Kidney (tissue), 14 donors: ENCODE data around the gene NTRK2. TPM values are rescaled to one million over a fixed set of nuclear protein-coding genes. Genes with fewer than 3 reads are reported as not detected.

ENCODE experiments used
- DNase-seq, 5 donors: peaks; one replicate each; pipeline ENCODE4 v3.0.0-alpha.2; 2013 to 2020
- FAIRE-seq: peaks from 2 replicates; lab custom pipeline; 2012; peaks lifted over from hg19 to GRCh38; lab: Jason Lieb, UNC
- H3K27ac ChIP-seq, 2 donors: one replicate each; pipeline ENCODE4 v1.7.0; 2013; ENCODE audit warnings: low read depth in 2 of 2, low read length in 2 of 2, inconsistent platforms in 1 of 2
- H3K27me3 ChIP-seq: one replicate; pipeline ENCODE4 v1.7.1; 2013; ENCODE audit warnings: low read length, inconsistent platforms; ENCODE audit not compliant: control insufficient read depth, insufficient read depth
- H3K36me3 ChIP-seq, 3 donors: one replicate each; pipeline versions ENCODE4 v1.7.0 to v1.7.1; 2013; ENCODE audit warnings: low read length in 3 of 3, control low read depth in 1 of 3, inconsistent platforms in 1 of 3; ENCODE audit not compliant: insufficient read depth in 3 of 3, control insufficient read depth in 2 of 3
- H3K4me1 ChIP-seq, 3 donors: one replicate each; pipeline versions ENCODE4 v1.7.0 to v1.7.1; 2013; ENCODE audit warnings: low read length in 3 of 3, inconsistent platforms in 1 of 3, low read depth in 1 of 3; ENCODE audit not compliant: control insufficient read depth in 2 of 3, insufficient read depth in 2 of 3
- H3K4me3 ChIP-seq, 3 donors: one replicate each; pipeline versions ENCODE4 v1.7.0 to v1.8.1; 2013; ENCODE audit warnings: low read length in 3 of 3, control low read depth in 1 of 3, inconsistent platforms in 1 of 3
- H3K9ac ChIP-seq, 3 donors: one replicate each; pipeline versions ENCODE4 v1.7.0 to v1.7.1; 2013; ENCODE audit warnings: low read length in 3 of 3, control low read depth in 1 of 3, inconsistent platforms in 1 of 3
- H3K9me3 ChIP-seq, 3 donors: one replicate each; pipeline versions ENCODE4 v1.7.0 to v1.7.1; 2013; ENCODE audit warnings: low read length in 3 of 3, control low read depth in 1 of 3, inconsistent platforms in 1 of 3; ENCODE audit not compliant: control insufficient read depth in 2 of 3, insufficient read depth in 1 of 3
- CTCF ChIP-seq: IDR thresholded peaks from 3 replicates; pipeline ENCODE4 v1.5.1; 2012; ENCODE audit warnings: mild to moderate bottlenecking, moderate library complexity, borderline replicate concordance; ENCODE audit not compliant: insufficient read depth; ENCODE audit errors: extremely low read depth
- intact Hi-C: fragments of 100-400 bp; cut with DNase I; formaldehyde crosslinking; loops from one replicate; pipeline ENCODE4 v1.11.1; 2022
- polyA plus RNA-seq: library from polyadenylated mRNA; stranded (reverse); fragments of 350-450 nt; fragmentation: Illumina TruSeq; extraction: RNeasy Lipid Tissue Mini Kit (QIAGEN cat#74804); gene quantifications from one replicate; pipeline ENCODE4 v1.2.3, GENCODE V29; 2014; ENCODE audit warnings: low read depth, low replicate concordance; ENCODE audit not compliant: insufficient read depth
- total RNA-seq: library from RNA; stranded (reverse); fragmentation: NEBNext Ultra II Directional; extraction: Animal tissue kit (Norgen Biotek cat#: 25700); gene quantifications from one replicate; pipeline ENCODE4 v1.2.1, GENCODE V29; 2021
- donor health status: control.
- donor health status: control.
- donor health status: control.
- donor health status: control.
- donor health status: control.
- donor health status: DM: yes; HTN: yes; CAD: no.
- donor health status: Normal renal cell carcinoma (clear cell type).

NTRK2 gene
- total and polyA plus RNA-seq, 2 donors from 2014 or later, result 20.0 to 41.2 TPM

GRCh38 chr9:84794981-84795637 lies 125.6 kb downstream of the NTRK2 start:
- TF ChIP-seq CTCF, result no peak
- Histone ChIP-seq H3K4me1 (no peaks in the 10 kb centered on the region), H3K36me3 (no peaks in the 10 kb centered on the region), H3K27ac (no peak overlapping the region), H3K27me3 (no peaks in the 10 kb centered on the region), H3K9me3 (no peaks in the 10 kb centered on the region), H3K4me3 (no peak overlapping the region), H3K9ac (no peak overlapping the region)
- intact Hi-C loops, result no loop called here
- DNase-seq, result no peak
- FAIRE-seq, result no peak

GRCh38 chr9:84796404-84796803 lies 126.9 kb downstream of the NTRK2 start:
- no peak overlapping the region for H3K27ac ChIP-seq
- H3K4me3 ChIP-seq, result no peak overlapping the region
- TF ChIP-seq CTCF, result no peak
- no peak for FAIRE-seq
- no peak for DNase-seq
- H3K27me3 ChIP-seq, result no peaks in the 10 kb centered on the region
- intact Hi-C loops, result no loop called here
- no peaks in the 10 kb centered on the region for H3K4me1 ChIP-seq
- H3K36me3 ChIP-seq, result no peaks in the 10 kb centered on the region
- no peak overlapping the region for H3K9ac ChIP-seq
- no peaks in the 10 kb centered on the region for H3K9me3 ChIP-seq

DNA sequence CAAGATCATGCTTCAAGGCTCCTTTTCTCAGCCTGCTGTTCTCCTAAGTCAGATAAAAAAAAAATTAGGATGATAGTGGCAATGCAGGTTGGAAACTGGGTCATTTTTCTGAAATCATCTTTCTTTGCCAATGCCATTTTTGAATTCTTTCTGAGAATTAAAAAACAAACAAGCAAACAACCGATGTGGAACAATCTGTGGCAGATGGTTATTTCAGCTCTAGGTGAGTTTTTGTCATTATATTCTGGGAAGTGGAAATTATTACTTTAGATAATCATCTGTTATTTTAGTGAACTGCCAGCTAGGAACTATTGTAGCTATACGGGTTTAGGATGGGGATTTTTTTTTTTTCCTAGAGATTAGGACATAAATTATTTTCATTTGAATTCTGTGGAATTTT lies 129.7 kb downstream of the NTRK2 start:
- intact Hi-C loops, result no loop called here
- Histone ChIP-seq H3K4me3 (no peak overlapping the region), H3K4me1 (no peaks in the 10 kb centered on the region), H3K9ac (no peak overlapping the region), H3K27me3 (no peaks in the 10 kb centered on the region), H3K27ac (no peak overlapping the region), H3K36me3 (no peaks in the 10 kb centered on the region), H3K9me3 (no peaks in the 10 kb centered on the region)
- DNase-seq (no peak), FAIRE-seq (no peak)
- no peak for TF ChIP-seq CTCF
